IPS-18a (cell line): ENCODE data around the gene METTL21A.

Source experiments
- H3K27ac ChIP-seq: one replicate; pipeline ENCODE4 v1.5.1; 2013; ENCODE audit warnings: low read length
- H3K27me3 ChIP-seq: one replicate; pipeline ENCODE4 v1.6.1; 2013; ENCODE audit warnings: mild to moderate bottlenecking, low read length; ENCODE audit not compliant: control insufficient read depth, insufficient read depth
- H3K36me3 ChIP-seq: one replicate; pipeline ENCODE4 v1.6.1; 2013; ENCODE audit warnings: low read depth, low read length; ENCODE audit not compliant: control insufficient read depth
- H3K4me1 ChIP-seq: one replicate; pipeline ENCODE4 v1.6.1; 2013; ENCODE audit warnings: low read depth, low read length; ENCODE audit not compliant: control insufficient read depth
- H3K4me3 ChIP-seq: one replicate; pipeline ENCODE4 v1.5.1; 2013; ENCODE audit warnings: low read length
- H3K9ac ChIP-seq: one replicate; pipeline ENCODE4 v1.6.1; 2013; ENCODE audit warnings: mild to moderate bottlenecking, low read length, moderate library complexity
- H3K9me3 ChIP-seq: one replicate; pipeline ENCODE4 v1.6.1; 2013; ENCODE audit warnings: low read depth, low read length; ENCODE audit not compliant: control insufficient read depth

The METTL21A gene

DNA sequence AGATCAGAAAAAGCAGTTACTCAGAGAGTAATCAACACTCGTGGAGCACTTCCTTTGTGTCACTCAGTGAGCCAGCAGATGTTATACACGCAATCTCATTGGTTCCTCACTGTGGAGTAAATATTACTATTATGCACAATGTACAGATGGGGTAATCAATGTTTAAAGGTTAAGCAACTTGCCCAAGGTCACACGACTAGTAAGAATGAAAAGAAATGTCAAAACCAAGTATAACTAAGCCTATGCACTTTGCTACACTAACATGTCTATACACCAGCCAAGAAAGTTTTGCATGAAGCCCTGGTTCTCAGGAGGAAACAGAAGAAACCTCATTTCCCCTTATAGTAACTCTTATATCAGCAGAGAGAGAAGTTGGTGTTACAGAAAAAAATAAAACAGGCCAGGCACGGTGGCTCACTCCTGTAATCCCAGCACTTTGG, 5.4 kb downstream of the METTL21A start:
- Histone ChIP-seq H3K4me1 (no peaks in the 10 kb centered on the region), H3K4me3 (no peak overlapping the region), H3K27me3 (no peaks in the 10 kb centered on the region), H3K9ac (no peak overlapping the region), H3K9me3 (no peaks in the 10 kb centered on the region), H3K27ac (no peak overlapping the region), H3K36me3 (peaks cover 53% of the 10 kb centered on the region)

DNA sequence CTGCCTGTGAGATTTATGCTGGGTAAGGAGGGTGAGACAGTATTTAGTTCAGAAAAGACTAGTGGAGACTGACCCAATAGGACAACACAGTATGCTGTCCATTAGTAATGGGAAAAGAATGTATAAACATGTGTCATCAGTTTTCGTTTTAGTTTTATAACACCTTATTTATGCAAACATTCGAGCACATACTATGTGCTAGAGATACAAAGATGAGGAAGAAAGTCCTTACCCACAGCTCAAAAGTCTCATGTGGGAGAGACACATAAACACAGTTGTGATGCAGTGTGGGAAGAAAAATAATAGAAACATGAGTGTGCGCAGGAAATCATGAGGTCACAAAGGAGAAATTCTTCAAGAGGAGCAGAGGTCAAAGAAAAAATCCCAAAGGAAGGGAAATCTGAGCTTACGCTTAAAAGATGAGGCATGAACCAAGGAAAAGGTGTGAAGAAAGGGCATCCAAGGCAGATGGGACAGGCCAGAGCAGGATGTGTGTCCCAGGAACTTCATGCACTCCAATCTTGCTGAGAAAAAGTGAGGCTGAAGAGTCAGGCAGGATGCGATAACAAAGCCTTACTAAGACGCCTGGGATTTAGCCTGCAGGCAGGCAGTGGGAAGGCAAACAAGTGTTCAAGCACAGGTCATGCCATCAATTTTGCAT, 8.1 kb downstream of the METTL21A start:
- Histone ChIP-seq H3K9me3 (no peaks in the 10 kb centered on the region), H3K4me1 (no peaks in the 10 kb centered on the region), H3K9ac (no peak overlapping the region), H3K4me3 (no peak overlapping the region), H3K27ac (no peak overlapping the region), H3K27me3 (no peaks in the 10 kb centered on the region), H3K36me3 (peaks cover 56% of the 10 kb centered on the region)

DNA sequence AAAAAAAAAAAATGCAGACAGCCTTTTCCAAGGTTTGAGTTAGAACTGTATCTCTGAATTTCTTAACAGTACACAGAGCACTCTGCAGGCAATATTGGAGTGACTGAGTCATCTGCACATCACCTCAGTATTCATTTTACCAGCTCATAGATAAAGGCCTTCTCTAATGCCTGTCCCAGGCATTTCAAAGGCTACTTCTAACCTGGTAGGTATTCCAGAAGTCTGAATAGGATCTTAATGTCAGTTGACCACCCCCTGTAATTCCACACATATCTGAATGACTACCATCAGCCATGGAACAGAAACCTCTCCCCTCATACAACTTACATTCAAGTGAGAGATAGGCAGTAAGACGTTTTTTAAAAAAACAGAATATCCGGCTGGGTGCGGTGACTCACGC, 9.0 kb downstream of the METTL21A start:
- H3K27me3 ChIP-seq: no peaks in the 10 kb centered on the region
- no peak overlapping the region for H3K9ac ChIP-seq
- H3K27ac ChIP-seq: no peak overlapping the region
- no peaks in the 10 kb centered on the region for H3K4me1 ChIP-seq
- no peaks in the 10 kb centered on the region for H3K9me3 ChIP-seq
- peaks cover 49% of the 10 kb centered on the region for H3K36me3 ChIP-seq
- no peak overlapping the region for H3K4me3 ChIP-seq

DNA sequence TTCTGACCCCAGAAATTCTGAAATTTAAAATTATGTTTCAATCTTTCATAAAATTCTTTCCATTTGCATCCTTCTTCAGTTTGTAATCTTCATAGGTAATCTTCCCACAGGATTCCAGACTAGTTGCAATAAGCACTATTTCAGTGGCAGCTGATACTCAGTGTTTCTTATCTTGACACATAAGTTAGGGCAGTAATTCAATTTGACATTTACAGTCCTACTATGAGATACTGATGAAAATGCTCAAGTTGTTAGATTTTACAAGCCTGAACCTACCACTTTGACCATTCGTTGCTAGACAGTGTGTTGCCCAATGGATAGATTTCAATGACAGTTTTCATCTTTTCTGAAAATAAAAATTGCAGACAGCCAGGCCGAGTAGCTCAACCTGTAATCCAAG, 10.4 kb downstream of the METTL21A start:
- peaks cover 40% of the 10 kb centered on the region for H3K36me3 ChIP-seq
- H3K27me3 ChIP-seq: no peaks in the 10 kb centered on the region

DNA sequence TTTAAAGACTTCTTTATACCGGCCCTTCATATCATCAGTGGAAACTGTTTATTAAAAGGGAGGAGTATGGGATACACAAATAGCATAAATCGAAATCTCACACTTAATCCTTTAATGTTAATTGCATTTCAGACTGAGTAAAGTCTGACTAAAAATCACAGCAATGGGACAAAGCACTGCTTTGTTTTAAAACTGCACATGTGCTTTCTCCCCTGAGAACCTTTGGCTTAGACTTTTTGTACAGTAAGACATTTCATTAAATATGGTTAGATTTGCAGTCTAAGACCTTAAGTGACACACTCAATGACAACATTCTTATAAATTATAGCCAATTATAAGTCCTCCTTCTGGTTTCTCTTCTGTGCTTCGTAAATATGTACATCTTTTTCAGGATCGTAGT, 12.5 kb downstream of the METTL21A start:
- no peaks in the 10 kb centered on the region for H3K9me3 ChIP-seq
- no peak overlapping the region for H3K9ac ChIP-seq
- H3K36me3 ChIP-seq: peaks cover 33% of the 10 kb centered on the region
- H3K27ac ChIP-seq: no peak overlapping the region
- H3K27me3 ChIP-seq: no peaks in the 10 kb centered on the region
- H3K4me3 ChIP-seq: no peak overlapping the region
- H3K4me1 ChIP-seq: no peaks in the 10 kb centered on the region

More for the DNA sequence above, 10.4 kb downstream of the METTL21A start:
- Histone ChIP-seq H3K27ac (no peak overlapping the region), H3K9ac (no peak overlapping the region), H3K4me1 (no peaks in the 10 kb centered on the region), H3K9me3 (no peaks in the 10 kb centered on the region), H3K4me3 (no peak overlapping the region)

DNA sequence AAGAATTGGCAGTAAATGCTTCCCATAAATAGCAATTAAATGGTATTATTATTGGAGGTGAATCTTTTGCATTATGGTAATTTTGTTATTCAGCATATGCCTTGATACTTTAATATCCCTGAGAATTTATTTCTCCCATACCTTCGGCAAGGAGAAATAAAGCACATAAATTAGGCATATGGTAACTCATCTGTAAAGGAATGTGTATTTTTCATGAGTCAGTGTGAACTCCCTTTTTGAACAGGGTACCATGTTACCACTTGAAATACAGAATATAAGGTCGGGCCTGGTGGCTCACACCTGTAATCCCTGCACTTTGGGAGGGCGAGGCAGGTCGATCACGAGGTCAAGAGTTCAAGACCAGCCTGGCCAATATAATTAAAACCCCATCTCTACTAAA, 18.4 kb downstream of the METTL21A start:
- no peak overlapping the region for H3K9ac ChIP-seq

DNA sequence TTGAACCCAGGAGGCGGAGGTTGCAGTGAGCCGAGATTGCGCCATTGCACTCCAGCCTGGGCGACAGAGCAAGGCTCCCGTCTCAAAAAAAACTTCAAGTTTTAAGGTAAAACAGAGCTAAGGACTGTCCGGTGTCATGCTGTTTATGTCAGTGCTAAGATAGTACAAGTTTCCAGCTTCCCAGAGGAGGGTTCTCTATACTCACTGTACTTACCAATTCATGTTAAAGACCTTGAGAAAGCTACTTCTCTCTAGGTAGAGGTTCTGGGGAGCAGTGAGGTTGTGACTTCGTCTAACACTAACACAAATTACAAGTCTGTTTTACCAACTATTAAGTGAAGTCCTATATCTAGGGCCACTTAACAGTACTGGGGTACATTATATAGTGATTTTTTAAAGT, 18.8 kb downstream of the METTL21A start:
- peaks cover 8% of the 10 kb centered on the region for H3K36me3 ChIP-seq
- H3K4me1 ChIP-seq: no peaks in the 10 kb centered on the region
- no peaks in the 10 kb centered on the region for H3K9me3 ChIP-seq
- no peaks in the 10 kb centered on the region for H3K27me3 ChIP-seq
- no peak overlapping the region for H3K27ac ChIP-seq
- no peak overlapping the region for H3K4me3 ChIP-seq
- H3K9ac ChIP-seq: no peak overlapping the region

More for the DNA sequence above, 18.4 kb downstream of the METTL21A start:
- Histone ChIP-seq H3K36me3 (peaks cover 6% of the 10 kb centered on the region), H3K27ac (no peak overlapping the region), H3K9me3 (no peaks in the 10 kb centered on the region), H3K4me1 (no peaks in the 10 kb centered on the region), H3K4me3 (no peak overlapping the region), H3K27me3 (no peaks in the 10 kb centered on the region)

DNA sequence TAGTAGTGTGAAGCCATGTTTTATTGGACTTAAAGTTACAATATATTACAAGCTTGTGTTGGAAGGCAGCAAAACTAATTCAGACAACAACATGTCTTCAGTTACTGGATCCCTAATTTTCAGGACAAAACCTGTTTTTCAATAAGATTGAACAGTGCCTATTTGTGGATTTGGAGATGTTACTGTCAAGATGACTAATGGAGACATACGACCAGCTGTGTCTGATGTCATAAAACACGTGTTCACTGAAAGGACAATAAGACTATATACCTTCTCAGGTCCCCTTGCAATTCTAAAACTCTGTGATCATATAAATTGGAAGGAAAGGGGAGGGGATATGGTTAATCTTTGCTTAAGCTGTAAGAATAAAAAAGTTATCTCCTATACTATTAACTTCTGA, 21.7 kb downstream of the METTL21A start:
- no peaks in the 10 kb centered on the region for H3K4me1 ChIP-seq
- peaks cover 7% of the 10 kb centered on the region for H3K36me3 ChIP-seq
- H3K9ac ChIP-seq: no peak overlapping the region
- H3K4me3 ChIP-seq: no peak overlapping the region
- no peak overlapping the region for H3K27ac ChIP-seq
- no peaks in the 10 kb centered on the region for H3K27me3 ChIP-seq
- H3K9me3 ChIP-seq: no peaks in the 10 kb centered on the region

DNA sequence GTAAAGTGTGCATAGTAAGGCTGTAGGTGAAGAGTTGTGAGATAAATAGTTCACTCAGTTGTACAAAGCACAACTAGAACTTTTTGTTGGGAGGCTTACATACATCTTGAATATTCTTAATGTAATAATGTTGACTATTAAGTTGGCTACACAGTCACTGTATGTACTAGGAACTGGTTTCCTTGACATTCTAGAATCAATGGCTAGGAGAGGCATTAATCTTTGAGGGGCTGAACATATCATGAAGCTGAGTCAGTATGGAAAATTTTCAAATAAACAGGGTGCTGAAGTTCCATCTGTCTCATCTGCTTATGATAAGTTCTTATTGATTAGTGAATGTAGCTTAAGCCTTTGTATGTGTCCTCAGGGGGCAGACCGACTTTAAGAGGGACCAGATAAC, 23.4 kb downstream of the METTL21A start:
- no peaks in the 10 kb centered on the region for H3K9me3 ChIP-seq
- H3K9ac ChIP-seq: no peak overlapping the region
- no peak overlapping the region for H3K27ac ChIP-seq
- no peak overlapping the region for H3K4me3 ChIP-seq
- H3K36me3 ChIP-seq: peaks cover 21% of the 10 kb centered on the region
- H3K27me3 ChIP-seq: no peaks in the 10 kb centered on the region
- H3K4me1 ChIP-seq: no peaks in the 10 kb centered on the region

DNA sequence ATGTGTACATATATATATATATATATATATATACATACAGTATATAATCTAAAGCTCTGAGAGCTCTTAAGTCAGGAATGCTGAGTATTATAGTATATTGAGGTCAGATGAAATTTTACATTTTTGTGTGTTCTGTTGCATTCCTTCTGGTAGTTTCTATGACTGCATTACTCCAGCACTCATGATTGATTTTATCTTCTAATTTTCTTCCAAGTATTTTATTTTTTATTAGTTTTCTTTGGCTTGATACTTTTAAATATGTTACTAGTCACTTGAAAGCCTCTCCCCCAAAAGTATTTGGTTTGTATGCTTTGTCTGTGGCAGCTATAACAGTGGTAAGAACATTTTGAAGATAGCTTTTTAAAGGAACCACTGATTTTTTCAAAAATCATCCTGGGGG, 25.0 kb downstream of the METTL21A start:
- H3K4me1 ChIP-seq: no peaks in the 10 kb centered on the region
- peaks cover 31% of the 10 kb centered on the region for H3K36me3 ChIP-seq
- H3K27me3 ChIP-seq: no peaks in the 10 kb centered on the region
- H3K9me3 ChIP-seq: no peaks in the 10 kb centered on the region
- H3K9ac ChIP-seq: no peak overlapping the region
- H3K27ac ChIP-seq: no peak overlapping the region
- H3K4me3 ChIP-seq: no peak overlapping the region

DNA sequence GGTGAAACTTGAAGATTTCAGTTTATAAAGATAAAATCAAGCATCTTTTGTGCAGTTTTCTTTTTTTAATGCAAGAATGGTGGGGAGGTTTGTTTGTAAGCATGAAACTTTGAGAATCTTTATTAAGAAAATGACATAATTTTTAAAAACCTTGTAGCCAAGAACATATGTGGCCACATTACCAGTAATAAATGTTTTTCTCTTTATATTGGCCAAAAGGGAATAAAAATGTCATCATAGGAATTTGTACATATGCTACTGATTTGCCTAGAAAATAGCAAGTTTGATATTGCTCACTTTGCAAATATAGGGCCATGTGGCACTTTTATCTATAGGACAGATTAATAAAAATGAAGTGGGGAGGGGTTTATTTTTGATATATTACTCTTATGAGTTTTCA, 25.6 kb downstream of the METTL21A start:
- peaks cover 32% of the 10 kb centered on the region for H3K36me3 ChIP-seq
- no peaks in the 10 kb centered on the region for H3K27me3 ChIP-seq
- no peaks in the 10 kb centered on the region for H3K9me3 ChIP-seq
- no peaks in the 10 kb centered on the region for H3K4me1 ChIP-seq
- no peak overlapping the region for H3K9ac ChIP-seq
- no peak overlapping the region for H3K4me3 ChIP-seq
- H3K27ac ChIP-seq: no peak overlapping the region

DNA sequence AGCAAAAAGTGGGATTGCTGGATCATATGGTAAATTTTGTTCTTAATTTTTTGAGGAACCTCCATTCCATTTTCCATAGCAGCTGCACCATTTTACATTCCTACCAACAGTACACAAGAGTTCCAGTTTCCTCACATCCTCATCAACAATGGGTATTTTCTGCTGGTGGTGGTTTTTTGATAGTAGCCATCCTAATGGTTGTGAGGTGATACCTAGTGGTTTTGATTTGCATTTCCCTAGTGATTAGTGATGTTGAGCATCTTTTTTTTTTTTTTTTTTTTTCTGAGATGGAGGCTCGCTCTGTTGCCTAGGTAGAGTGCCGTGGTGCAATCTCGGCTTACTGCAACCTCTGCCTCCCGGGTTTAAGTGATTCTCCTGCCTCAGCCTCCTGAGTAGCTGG, 30.5 kb downstream of the METTL21A start:
- no peaks in the 10 kb centered on the region for H3K27me3 ChIP-seq
- no peak overlapping the region for H3K9ac ChIP-seq
- no peak overlapping the region for H3K27ac ChIP-seq
- peaks cover 58% of the 10 kb centered on the region for H3K36me3 ChIP-seq
- no peaks in the 10 kb centered on the region for H3K4me1 ChIP-seq
- H3K4me3 ChIP-seq: no peak overlapping the region
- peaks cover 5% of the 10 kb centered on the region for H3K9me3 ChIP-seq
